Right lobe of liver (tissue), 6 donors: ENCODE data around the gene TMEM53. TPM values are rescaled to one million over a fixed set of nuclear protein-coding genes. Genes with fewer than 3 reads are reported as not detected.
"Not testable (repeated sequence)": the region's sequence is repeated elsewhere in the genome, so short reads cannot be mapped to it uniquely, and the experiment has no call there.

Source experiments
- ATAC-seq, 4 donors: fragments of 200-7000 bp; cut with Tn5 transposase; one replicate each; pipeline ENCODE4 v1.9.1; 2020; ENCODE audit warnings: mild to moderate bottlenecking in 4 of 4, moderate library complexity in 4 of 4
- DNase-seq, 3 donors: peaks; one replicate each; pipeline ENCODE4 v3.0.0-alpha.2; 2020
- H3K27ac ChIP-seq, 3 donors: fragments of 200-600 bp; one replicate each; pipeline ENCODE4 v1.8.0; 2022
- H3K27me3 ChIP-seq, 2 donors: fragments of 200-600 bp; one replicate each; pipeline ENCODE4 v1.8.0; 2022
- H3K36me3 ChIP-seq, 4 donors: fragments of 200-600 bp; sonication (generic) in 1 of 4; one replicate each; pipeline versions ENCODE4 v1.5.1 to v1.8.0; 2017 to 2022; ENCODE audit warnings: control low read depth in 1 of 4
- H3K4me1 ChIP-seq, 4 donors: fragments of 200-600 bp; sonication (generic) in 1 of 4; one replicate each; pipeline versions ENCODE4 v1.5.1 to v1.8.0; 2017 to 2022; ENCODE audit warnings: control low read depth in 1 of 4
- H3K4me3 ChIP-seq, 3 donors: fragments of 200-600 bp; one replicate each; pipeline ENCODE4 v1.8.0; 2022
- H3K9me3 ChIP-seq, 4 donors: fragments of 200-600 bp; sonication (generic) in 1 of 4; one replicate each; pipeline versions ENCODE4 v1.5.1 to v1.8.0; 2017 to 2022; ENCODE audit warnings: control low read depth in 1 of 4
- POLR2A ChIP-seq: fragments of 450-650 bp; IDR thresholded peaks from one replicate; pipeline ENCODE4 v1.6.1; 2017; ENCODE audit warnings: antibody characterized with exemption, mild to moderate bottlenecking
- WGBS: methylation state at CpG from one replicate; pipeline ENCODE4 v1.1.6; 2018; ENCODE audit warnings: low coverage, low lambda C conversion rate; ENCODE audit not compliant: insufficient coverage; ENCODE audit errors: missing lambda C conversion rate; 5-methylcytosine and 5-hydroxymethylcytosine counted together
- intact Hi-C, 2 donors: fragments of 100-400 bp; cut with DNase I; formaldehyde crosslinking; loops; one replicate each; pipeline versions ENCODE4 v1.11.2 to v1.14.1; 2022
- total RNA-seq, 6 experiments: library from RNA; depleted of rRNA in 2 of 6; stranded (reverse); fragments of >200 nt in 2 of 6; fragmentation: NEBNext Ultra II Directional in 3 of 6; extraction: Animal tissue kit (Norgen Biotek cat#: 25700) in 3 of 6; gene quantifications; one replicate each; pipeline versions ENCODE4 v1.1.0 to v1.2.4, GENCODE V29; 2016 to 2023
- TF ChIP-seq, protein P1 (sequence below), 4 donors: fragments of 200-600 bp in 3 of 4; fragments of 450-650 bp in 1 of 4; IDR thresholded peaks; one replicate each; pipeline versions ENCODE4 v1.5.1 to v1.8.0; 2016 to 2022; ENCODE audit warnings: antibody characterized with exemption in 4 of 4, mild to moderate bottlenecking in 2 of 4
- donor health status: DM: no; HTN: yes; CAD: no.
- donor health status: DM: no; HTN: no; CAD: no.
- donor health status: DM: no; HTN: no; CAD: no.
- donor health status: DM: no; HTN: yes; CAD: no.
- donor health status: DM: no; HTN: yes; CAD: no.

TMEM53 gene
- total RNA-seq, 6 experiments from 2014 or later = 15.8 to 31.0 (median 24.5) TPM

- Histone ChIP-seq H3K4me3 (peak overlapping the region; percentile 53 to 70 (median 69)), H3K4me1 (peaks cover 0 to 58% (median 32%) of the 10 kb centered on the region in 4 donors), H3K27ac (peak overlapping the region; percentile 93 to 97 (median 94)), H3K36me3 (no peaks in the 10 kb centered on the region), H3K9me3 (no peaks in the 10 kb centered on the region), H3K27me3 (no peaks in the 10 kb centered on the region)
- DNase-seq = no peak
- no peak for ATAC-seq
- TF ChIP-seq, protein P1, sequence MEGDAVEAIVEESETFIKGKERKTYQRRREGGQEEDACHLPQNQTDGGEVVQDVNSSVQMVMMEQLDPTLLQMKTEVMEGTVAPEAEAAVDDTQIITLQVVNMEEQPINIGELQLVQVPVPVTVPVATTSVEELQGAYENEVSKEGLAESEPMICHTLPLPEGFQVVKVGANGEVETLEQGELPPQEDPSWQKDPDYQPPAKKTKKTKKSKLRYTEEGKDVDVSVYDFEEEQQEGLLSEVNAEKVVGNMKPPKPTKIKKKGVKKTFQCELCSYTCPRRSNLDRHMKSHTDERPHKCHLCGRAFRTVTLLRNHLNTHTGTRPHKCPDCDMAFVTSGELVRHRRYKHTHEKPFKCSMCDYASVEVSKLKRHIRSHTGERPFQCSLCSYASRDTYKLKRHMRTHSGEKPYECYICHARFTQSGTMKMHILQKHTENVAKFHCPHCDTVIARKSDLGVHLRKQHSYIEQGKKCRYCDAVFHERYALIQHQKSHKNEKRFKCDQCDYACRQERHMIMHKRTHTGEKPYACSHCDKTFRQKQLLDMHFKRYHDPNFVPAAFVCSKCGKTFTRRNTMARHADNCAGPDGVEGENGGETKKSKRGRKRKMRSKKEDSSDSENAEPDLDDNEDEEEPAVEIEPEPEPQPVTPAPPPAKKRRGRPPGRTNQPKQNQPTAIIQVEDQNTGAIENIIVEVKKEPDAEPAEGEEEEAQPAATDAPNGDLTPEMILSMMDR (IDR thresholded peaks at IDR 0.05) = no peak
- TF ChIP-seq POLR2A = peak; percentile 61
- 2% methylated on average over 16 of the region's 16 CpGs for WGBS
- intact Hi-C loops = no loop called here
Observed at GRCh38 chr1:44673675-44674112, 587 bp downstream of the TMEM53 start.

- WGBS = 41% methylated on average over 8 of the region's 14 CpGs
- intact Hi-C loops = no loop called here
- Histone ChIP-seq H3K4me3 (peak overlapping the region; percentile 53 to 70 (median 69)), H3K36me3 (no peaks in the 10 kb centered on the region), H3K4me1 (peaks cover 0 to 52% (median 30%) of the 10 kb centered on the region in 4 donors), H3K27me3 (no peaks in the 10 kb centered on the region), H3K27ac (peak overlapping the region; percentile 93 to 97 (median 94)), H3K9me3 (no peaks in the 10 kb centered on the region)
- TF ChIP-seq, protein P1 (IDR thresholded peaks at IDR 0.05) = no peak
- TF ChIP-seq POLR2A = no peak
- peak in 1 of 3 donors; percentile 44 for DNase-seq
- ATAC-seq = no peak
Observed at GRCh38 chr1:44672961-44673674, 1.2 kb downstream of the TMEM53 start.

DNA sequence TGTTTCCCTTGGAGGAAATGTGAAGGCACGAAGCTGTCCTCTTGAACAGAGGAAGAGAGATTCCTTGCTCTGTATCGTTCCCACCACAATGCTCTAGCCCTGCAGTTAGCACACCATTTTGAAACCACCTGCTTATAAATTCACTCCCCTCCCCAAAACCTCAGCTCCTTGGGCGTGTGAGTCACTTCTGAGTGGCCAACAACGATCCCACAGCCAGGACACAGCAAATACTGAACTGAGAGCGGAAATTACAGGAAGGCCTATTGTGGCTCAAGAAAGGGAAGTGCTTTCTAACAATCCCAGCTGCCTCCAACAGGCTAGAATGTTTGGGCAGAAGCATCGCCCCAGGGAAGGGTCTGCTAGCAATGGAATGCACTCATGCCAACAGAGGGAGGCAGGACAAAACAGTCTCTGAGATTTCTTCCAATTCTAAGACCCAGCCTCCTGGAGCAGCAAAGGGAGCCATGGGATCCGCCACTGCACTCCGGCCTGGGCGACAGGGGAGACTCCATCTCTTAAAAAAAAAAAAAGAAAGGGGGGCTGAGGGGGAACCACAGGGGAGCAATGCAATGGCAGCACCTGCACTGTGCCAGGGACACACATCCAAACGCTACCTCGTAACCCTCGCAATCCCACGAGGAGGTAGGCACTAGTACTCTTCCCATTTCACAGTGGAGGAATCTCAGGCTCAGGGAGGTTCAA lies 1.9 kb downstream of the TMEM53 start:
- peak overlapping the region; percentile 53 to 70 (median 69) for H3K4me3 ChIP-seq
- 64% methylated on average over 12 of the region's 13 CpGs for WGBS
- TF ChIP-seq POLR2A = peak; percentile 10
- TF ChIP-seq, protein P1 (IDR thresholded peaks at IDR 0.05) = no peak
- ATAC-seq (no peak), DNase-seq (peak in 1 of 3 donors; percentile 55)
- peak overlapping the region in 1 of 3 donors; percentile 97 for H3K27ac ChIP-seq
- no peaks in the 10 kb centered on the region for H3K36me3 ChIP-seq
- H3K27me3 ChIP-seq = no peaks in the 10 kb centered on the region
- intact Hi-C loops = no loop called here
- peaks cover 0 to 45% (median 26%) of the 10 kb centered on the region in 4 donors for H3K4me1 ChIP-seq
- H3K9me3 ChIP-seq = no peaks in the 10 kb centered on the region

DNA sequence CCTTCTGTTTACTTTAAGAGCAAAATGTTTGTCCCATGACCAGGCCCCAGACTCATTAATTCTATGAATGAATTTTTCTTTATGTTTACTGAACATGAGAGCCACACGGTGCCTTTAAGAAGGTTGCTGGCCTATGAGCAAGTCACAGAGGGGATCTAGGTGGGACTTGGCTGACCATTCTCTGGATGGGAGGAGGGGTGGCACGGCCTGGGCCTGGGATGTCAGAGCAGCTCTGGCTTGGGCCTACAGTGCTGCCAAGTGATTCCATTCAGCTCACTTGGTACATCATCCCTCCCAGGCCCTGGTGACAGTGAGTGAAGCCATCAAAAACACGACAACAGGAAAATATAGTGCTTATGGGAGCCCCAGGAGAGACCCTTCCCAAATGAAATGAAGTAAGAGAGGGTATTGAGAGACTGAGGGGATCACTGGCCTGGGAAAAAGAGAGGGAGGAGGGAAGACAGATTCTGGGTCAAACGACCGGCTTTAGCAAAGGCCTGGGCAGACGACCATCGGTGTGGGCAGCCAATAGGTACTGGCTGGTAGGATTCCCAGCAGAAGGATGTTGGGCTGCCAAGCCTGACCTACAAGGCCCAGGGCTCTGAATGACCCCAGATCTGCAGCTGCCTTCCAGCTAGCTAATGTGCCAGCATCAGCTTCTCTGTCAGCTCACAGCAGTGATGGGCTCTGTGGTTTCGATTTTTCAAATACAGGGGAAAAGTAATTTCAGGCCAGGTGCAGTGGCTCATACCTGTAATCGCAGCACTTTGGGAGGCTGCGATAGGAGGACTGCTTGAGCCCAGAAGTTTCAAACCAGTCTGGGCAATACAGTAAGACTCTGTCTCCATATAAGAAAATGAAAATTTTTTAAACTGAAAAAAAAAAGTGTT lies 3.3 kb downstream of the TMEM53 start:
- no peaks in the 10 kb centered on the region for H3K27me3 ChIP-seq
- TF ChIP-seq, protein P1 (IDR thresholded peaks at IDR 0.05) = no peak
- no peak for TF ChIP-seq POLR2A
- no peak overlapping the region for H3K4me3 ChIP-seq
- intact Hi-C loops = no loop called here
- no peaks in the 10 kb centered on the region for H3K36me3 ChIP-seq
- no peak overlapping the region for H3K27ac ChIP-seq
- WGBS = 86% methylated on average over 7 of the region's 10 CpGs
- DNase-seq (peak in 1 of 3 donors; percentile 52), ATAC-seq (no peak)
- H3K9me3 ChIP-seq = no peaks in the 10 kb centered on the region
- H3K4me1 ChIP-seq = peaks cover 0 to 32% (median 18%) of the 10 kb centered on the region in 4 donors

GRCh38 chr1:44666719-44667118 lies 7.6 kb downstream of the TMEM53 start:
- peak in 1 of 3 donors; percentile 15 for DNase-seq
- H3K4me3 ChIP-seq, H3K27ac ChIP-seq, ATAC-seq, H3K9me3 ChIP-seq, H3K27me3 ChIP-seq, H3K36me3 ChIP-seq, intact Hi-C loops: not testable (repeated sequence)
- peaks cover 0 to 22% (median 10%) of the 10 kb centered on the region in 4 donors for H3K4me1 ChIP-seq
- no CpG with 5 or more reads among the region's 1 CpG for WGBS
